ENCODE results near the gene RCAN1. TPM values are rescaled to one million over a fixed set of nuclear protein-coding genes. Genes with fewer than 3 reads are reported as not detected.

Gene RCAN1
- total and polyA plus RNA-seq, 2 of the 13 experiments (the other 11 are each of a cell fraction or from before 2014, with no cell fraction given): 9.4 to 34.1 TPM

- no peak for TF ChIP-seq SOX6 (IDR thresholded peaks at IDR 0.05)
- peak; percentile 33; the same call in 1 of the 2 replicates for TF ChIP-seq SOX6 (CRISPR knock-in tag; IDR thresholded peaks at IDR 0.05)
- no peak for TF ChIP-seq NR3C1 (CRISPR knock-in tag; IDR thresholded peaks at IDR 0.05)
- no peak for TF ChIP-seq ZNF503 (CRISPR knock-in tag; IDR thresholded peaks at IDR 0.05)
- no peak for TF ChIP-seq ZNF761 (CRISPR knock-in tag; conservative IDR thresholded peaks at IDR 0.05)
- TF ChIP-seq ZSCAN12 (CRISPR knock-in tag; IDR thresholded peaks at IDR 0.05): no peak
- TF ChIP-seq NCOA1 (CRISPR knock-in tag; IDR thresholded peaks at IDR 0.05): no peak
- peak; percentile 52; the same call in 1 of the 2 replicates for TF ChIP-seq RXRB (CRISPR knock-in tag; IDR thresholded peaks at IDR 0.05; ENCODE audit: borderline replicate concordance)
- no peak for TF ChIP-seq ZBTB25 (CRISPR knock-in tag; IDR thresholded peaks at IDR 0.05)
- no peak for TF ChIP-seq WIZ (CRISPR knock-in tag; IDR thresholded peaks at IDR 0.05)
- TF ChIP-seq, protein P1, sequence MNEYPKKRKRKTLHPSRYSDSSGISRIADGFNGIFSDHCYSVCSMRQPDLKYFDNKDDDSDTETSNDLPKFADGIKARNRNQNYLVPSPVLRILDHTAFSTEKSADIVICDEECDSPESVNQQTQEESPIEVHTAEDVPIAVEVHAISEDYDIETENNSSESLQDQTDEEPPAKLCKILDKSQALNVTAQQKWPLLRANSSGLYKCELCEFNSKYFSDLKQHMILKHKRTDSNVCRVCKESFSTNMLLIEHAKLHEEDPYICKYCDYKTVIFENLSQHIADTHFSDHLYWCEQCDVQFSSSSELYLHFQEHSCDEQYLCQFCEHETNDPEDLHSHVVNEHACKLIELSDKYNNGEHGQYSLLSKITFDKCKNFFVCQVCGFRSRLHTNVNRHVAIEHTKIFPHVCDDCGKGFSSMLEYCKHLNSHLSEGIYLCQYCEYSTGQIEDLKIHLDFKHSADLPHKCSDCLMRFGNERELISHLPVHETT (CRISPR knock-in tag; conservative IDR thresholded peaks at IDR 0.05): no peak
- no peak for TF ChIP-seq ZNF543 (CRISPR knock-in tag; IDR thresholded peaks at IDR 0.05)
- no peak for TF ChIP-seq SNAPC2 (CRISPR knock-in tag; IDR thresholded peaks at IDR 0.05)
- TF ChIP-seq PBX2 (CRISPR knock-in tag; IDR thresholded peaks at IDR 0.05): no peak
- TF ChIP-seq ARID5B (CRISPR knock-in tag; IDR thresholded peaks at IDR 0.05): no peak
These were observed 104.5 kb downstream of the RCAN1 start (continued) for GRCh38 chr21:34510148-34511142.

Data from HepG2 (cell line).